ENCODE results near the gene THEMIS. TPM values are rescaled to one million over a fixed set of nuclear protein-coding genes. Genes with fewer than 3 reads are reported as not detected.

The THEMIS gene
- 5.6 TPM for total RNA-seq

GRCh38 chr6:127900935-127901334, at the start of gene THEMIS:
Gene THEMIS, minus strand, starts transcription at chr6:127901058. Its CDS starts 126 bp downstream, at chr6:127900932.
- TF ChIP-seq POLR2AphosphoS5 (IDR thresholded peaks at IDR 0.05; ENCODE audit: insufficient read depth in 1 of 2, low read depth in 1 of 2) (no peak), POLR2A (IDR thresholded peaks at IDR 0.05) (no peak), CTCF (IDR thresholded peaks at IDR 0.05) (no peak)
- no peaks in the 10 kb centered on the region for H3K36me3 ChIP-seq
- no peaks in the 10 kb centered on the region for H3K9me3 ChIP-seq
- peaks cover 4% of the 10 kb centered on the region for H3K27me3 ChIP-seq
- DNase-seq (ENCODE audit: extremely low spot score in 2 of 2), result no peak
- H3K27ac ChIP-seq, result no peak within 1 kb of the TSS
- H3K4me3 ChIP-seq, result peak within 1 kb of the TSS in 1 of 2 donors; percentile 6
- no peaks in the 10 kb centered on the region for H3K4me1 ChIP-seq
- intact Hi-C loops (cut with DNase I), result no loop called here

GRCh38 chr6:127949251-127949650, 48.4 kb upstream of the THEMIS start:
- no peaks in the 10 kb centered on the region for H3K27me3 ChIP-seq
- no peaks in the 10 kb centered on the region for H3K36me3 ChIP-seq
- no peak for DNase-seq (ENCODE audit: extremely low spot score in 2 of 2)
- H3K9me3 ChIP-seq, result no peaks in the 10 kb centered on the region
- H3K27ac ChIP-seq, result no peak overlapping the region
- TF ChIP-seq POLR2A (IDR thresholded peaks at IDR 0.05), result no peak
- no peak for TF ChIP-seq POLR2AphosphoS5 (IDR thresholded peaks at IDR 0.05; ENCODE audit: insufficient read depth in 1 of 2, low read depth in 1 of 2)
- TF ChIP-seq CTCF (IDR thresholded peaks at IDR 0.05), result no peak
- no peaks in the 10 kb centered on the region for H3K4me1 ChIP-seq
- intact Hi-C loops (cut with DNase I), result no loop called here
- no peak overlapping the region for H3K4me3 ChIP-seq

GRCh38 chr6:127946388-127946787, 45.5 kb upstream of the THEMIS start:
- no peaks in the 10 kb centered on the region for H3K36me3 ChIP-seq
- no peak overlapping the region for H3K27ac ChIP-seq
- intact Hi-C loops (cut with DNase I), result no loop called here
- no peak for DNase-seq (ENCODE audit: extremely low spot score in 2 of 2)
- H3K27me3 ChIP-seq, result no peaks in the 10 kb centered on the region
- TF ChIP-seq CTCF (IDR thresholded peaks at IDR 0.05) (no peak), POLR2AphosphoS5 (IDR thresholded peaks at IDR 0.05; ENCODE audit: insufficient read depth in 1 of 2, low read depth in 1 of 2) (no peak), POLR2A (IDR thresholded peaks at IDR 0.05) (no peak)
- H3K9me3 ChIP-seq, result no peaks in the 10 kb centered on the region
- H3K4me1 ChIP-seq, result no peaks in the 10 kb centered on the region
- H3K4me3 ChIP-seq, result no peak overlapping the region

GRCh38 chr6:127945434-127946097, 44.7 kb upstream of the THEMIS start:
- Histone ChIP-seq H3K36me3 (no peaks in the 10 kb centered on the region), H3K9me3 (no peaks in the 10 kb centered on the region), H3K27me3 (no peaks in the 10 kb centered on the region), H3K27ac (no peak overlapping the region), H3K4me1 (no peaks in the 10 kb centered on the region), H3K4me3 (no peak overlapping the region)
- intact Hi-C loops (cut with DNase I), result no loop called here
- no peak for TF ChIP-seq CTCF (IDR thresholded peaks at IDR 0.05)
- no peak for TF ChIP-seq POLR2AphosphoS5 (IDR thresholded peaks at IDR 0.05; ENCODE audit: insufficient read depth in 1 of 2, low read depth in 1 of 2)
- TF ChIP-seq POLR2A (IDR thresholded peaks at IDR 0.05), result no peak
- no peak for DNase-seq (ENCODE audit: extremely low spot score in 2 of 2)

GRCh38 chr6:127941228-127941627, 40.4 kb upstream of the THEMIS start:
- no peak overlapping the region for H3K27ac ChIP-seq
- TF ChIP-seq CTCF (IDR thresholded peaks at IDR 0.05) (no peak), POLR2AphosphoS5 (IDR thresholded peaks at IDR 0.05; ENCODE audit: insufficient read depth in 1 of 2, low read depth in 1 of 2) (no peak), POLR2A (IDR thresholded peaks at IDR 0.05) (no peak)
- intact Hi-C loops (cut with DNase I), result no loop called here
- no peaks in the 10 kb centered on the region for H3K27me3 ChIP-seq
- H3K4me3 ChIP-seq, result no peak overlapping the region
- H3K9me3 ChIP-seq, result no peaks in the 10 kb centered on the region
- DNase-seq (ENCODE audit: extremely low spot score in 2 of 2), result no peak
- no peaks in the 10 kb centered on the region for H3K36me3 ChIP-seq
- peaks cover 9% of the 10 kb centered on the region for H3K4me1 ChIP-seq
